ENCODE results near the gene CSMD2.

The CSMD2 gene

GRCh38 chr1:33948291-33948690 lies 216.7 kb downstream of the CSMD2 start:
- H4K20me1 ChIP-seq (ENCODE audit: insufficient read depth, low read length) = no peaks in the 10 kb centered on the region
- no peak for TF ChIP-seq EZH2 (optimal IDR thresholded peaks at IDR 0.05; ENCODE audit: low read depth, low read length)
- TF ChIP-seq EZH2phosphoT487 (IDR thresholded peaks at IDR 0.05; ENCODE audit: low read length) = no peak
- TF ChIP-seq, protein P1, sequence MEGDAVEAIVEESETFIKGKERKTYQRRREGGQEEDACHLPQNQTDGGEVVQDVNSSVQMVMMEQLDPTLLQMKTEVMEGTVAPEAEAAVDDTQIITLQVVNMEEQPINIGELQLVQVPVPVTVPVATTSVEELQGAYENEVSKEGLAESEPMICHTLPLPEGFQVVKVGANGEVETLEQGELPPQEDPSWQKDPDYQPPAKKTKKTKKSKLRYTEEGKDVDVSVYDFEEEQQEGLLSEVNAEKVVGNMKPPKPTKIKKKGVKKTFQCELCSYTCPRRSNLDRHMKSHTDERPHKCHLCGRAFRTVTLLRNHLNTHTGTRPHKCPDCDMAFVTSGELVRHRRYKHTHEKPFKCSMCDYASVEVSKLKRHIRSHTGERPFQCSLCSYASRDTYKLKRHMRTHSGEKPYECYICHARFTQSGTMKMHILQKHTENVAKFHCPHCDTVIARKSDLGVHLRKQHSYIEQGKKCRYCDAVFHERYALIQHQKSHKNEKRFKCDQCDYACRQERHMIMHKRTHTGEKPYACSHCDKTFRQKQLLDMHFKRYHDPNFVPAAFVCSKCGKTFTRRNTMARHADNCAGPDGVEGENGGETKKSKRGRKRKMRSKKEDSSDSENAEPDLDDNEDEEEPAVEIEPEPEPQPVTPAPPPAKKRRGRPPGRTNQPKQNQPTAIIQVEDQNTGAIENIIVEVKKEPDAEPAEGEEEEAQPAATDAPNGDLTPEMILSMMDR (IDR thresholded peaks at IDR 0.05; ENCODE audit: low read length) = no peak
- H2AFZ ChIP-seq (ENCODE audit: low read length) = no peak overlapping the region
- no peaks in the 10 kb centered on the region for H3K4me1 ChIP-seq (ENCODE audit: low read length)
- H3F3A ChIP-seq (ENCODE audit: insufficient read depth, low read length) = no peaks in the 10 kb centered on the region
- no peaks in the 10 kb centered on the region for H3K36me3 ChIP-seq (replicated peaks; ENCODE audit: insufficient read depth, low read length)
- H3K79me2 ChIP-seq (ENCODE audit: low read length) = no peaks in the 10 kb centered on the region
- H3K9ac ChIP-seq (ENCODE audit: low read length) = no peak overlapping the region
- H3K9me2 ChIP-seq (replicated peaks; ENCODE audit: insufficient read depth, low read length) = no peaks in the 10 kb centered on the region
- H3K27me3 ChIP-seq (replicated peaks; ENCODE audit: insufficient read depth, low read length) = peaks cover 16% of the 10 kb centered on the region
- H3K4me2 ChIP-seq (ENCODE audit: low read depth, low read length) = no peak overlapping the region
- no peak for DNase-seq
- H3K9me3 ChIP-seq (replicated peaks; ENCODE audit: insufficient read depth, low read length) = no peaks in the 10 kb centered on the region
- no peak overlapping the region for H3K27ac ChIP-seq (ENCODE audit: low read length)
- H3K4me3 ChIP-seq (ENCODE audit: low read length) = no peak overlapping the region

DNA sequence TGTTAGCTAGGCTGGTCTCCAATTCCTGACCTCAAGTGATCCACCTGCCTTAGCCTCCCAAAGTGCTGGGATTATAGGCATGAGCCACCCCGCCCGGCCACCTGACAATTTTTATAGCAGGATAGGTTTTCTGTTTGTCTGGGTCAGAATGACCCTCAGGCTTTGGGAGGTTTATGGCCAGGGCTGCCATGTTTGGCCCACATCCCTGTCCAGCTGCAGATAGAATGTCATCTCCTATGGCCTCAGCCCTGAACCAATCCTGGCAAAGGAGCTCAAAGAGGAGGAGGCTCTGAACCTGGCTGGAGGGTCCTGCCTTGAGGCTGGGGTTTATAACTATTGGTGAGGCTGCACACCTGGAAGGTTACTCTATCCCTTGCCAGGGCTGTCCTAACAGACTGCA lies 218.2 kb downstream of the CSMD2 start:
- Histone ChIP-seq H3K9ac (ENCODE audit: low read length) (no peak overlapping the region), H3K9me3 (replicated peaks; ENCODE audit: insufficient read depth, low read length) (no peaks in the 10 kb centered on the region), H3K9me2 (replicated peaks; ENCODE audit: insufficient read depth, low read length) (no peaks in the 10 kb centered on the region), H2AFZ (ENCODE audit: low read length) (no peak overlapping the region), H3K4me2 (ENCODE audit: low read depth, low read length) (no peak overlapping the region), H3K36me3 (replicated peaks; ENCODE audit: insufficient read depth, low read length) (no peaks in the 10 kb centered on the region), H3K27ac (ENCODE audit: low read length) (no peak overlapping the region), H3K4me1 (ENCODE audit: low read length) (no peaks in the 10 kb centered on the region), H3K4me3 (ENCODE audit: low read length) (no peak overlapping the region), H3F3A (ENCODE audit: insufficient read depth, low read length) (no peaks in the 10 kb centered on the region), H3K79me2 (ENCODE audit: low read length) (no peaks in the 10 kb centered on the region), H3K27me3 (replicated peaks; ENCODE audit: insufficient read depth, low read length) (peaks cover 14% of the 10 kb centered on the region), H4K20me1 (ENCODE audit: insufficient read depth, low read length) (no peaks in the 10 kb centered on the region)
- DNase-seq = no peak
- TF ChIP-seq EZH2 (optimal IDR thresholded peaks at IDR 0.05; ENCODE audit: low read depth, low read length) (no peak), EZH2phosphoT487 (IDR thresholded peaks at IDR 0.05; ENCODE audit: low read length) (no peak)
- TF ChIP-seq, protein P1 (IDR thresholded peaks at IDR 0.05; ENCODE audit: low read length) = no peak

DNA sequence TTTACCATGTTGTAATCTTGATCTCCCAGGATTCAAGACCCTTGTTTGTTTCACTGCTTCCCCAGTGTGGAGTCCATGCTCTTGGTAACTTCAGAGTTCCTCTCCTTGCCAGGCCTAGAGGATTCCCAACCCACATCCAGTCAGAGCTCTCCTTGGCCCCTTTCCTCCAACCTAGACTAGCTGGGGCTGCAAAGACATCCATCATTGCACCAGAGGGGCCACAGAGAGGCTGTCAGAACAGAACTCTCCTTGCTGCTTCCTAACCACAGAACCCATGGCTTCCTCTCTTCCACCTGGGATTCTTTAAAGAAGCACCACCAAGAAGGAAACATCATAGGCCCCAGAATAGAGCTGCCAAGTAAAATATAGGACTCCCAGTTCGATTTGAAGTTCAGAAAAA lies 220.2 kb downstream of the CSMD2 start:
- no peak overlapping the region for H3K27ac ChIP-seq (ENCODE audit: low read length)
- H3K9ac ChIP-seq (ENCODE audit: low read length) = no peak overlapping the region
- no peaks in the 10 kb centered on the region for H3K4me1 ChIP-seq (ENCODE audit: low read length)
- H3K79me2 ChIP-seq (ENCODE audit: low read length) = no peaks in the 10 kb centered on the region
- H3K9me2 ChIP-seq (replicated peaks; ENCODE audit: insufficient read depth, low read length) = no peaks in the 10 kb centered on the region
- no peaks in the 10 kb centered on the region for H3K9me3 ChIP-seq (replicated peaks; ENCODE audit: insufficient read depth, low read length)
- no peak for DNase-seq
- no peak overlapping the region for H2AFZ ChIP-seq (ENCODE audit: low read length)
- no peaks in the 10 kb centered on the region for H3F3A ChIP-seq (ENCODE audit: insufficient read depth, low read length)
- H4K20me1 ChIP-seq (ENCODE audit: insufficient read depth, low read length) = no peaks in the 10 kb centered on the region
- TF ChIP-seq EZH2phosphoT487 (IDR thresholded peaks at IDR 0.05; ENCODE audit: low read length) (no peak), EZH2 (optimal IDR thresholded peaks at IDR 0.05; ENCODE audit: low read depth, low read length) (no peak)
- TF ChIP-seq, protein P1 (IDR thresholded peaks at IDR 0.05; ENCODE audit: low read length) = no peak
- H3K4me3 ChIP-seq (ENCODE audit: low read length) = no peak overlapping the region
- H3K27me3 ChIP-seq (replicated peaks; ENCODE audit: insufficient read depth, low read length) = peaks cover 17% of the 10 kb centered on the region
- H3K4me2 ChIP-seq (ENCODE audit: low read depth, low read length) = no peak overlapping the region
- no peaks in the 10 kb centered on the region for H3K36me3 ChIP-seq (replicated peaks; ENCODE audit: insufficient read depth, low read length)

Measured in MM.1S (cell line).